Brain pericyte (primary cell): ENCODE data around the gene CC2D2A.

Experiments
- DNase-seq: peaks from one replicate; pipeline ENCODE4 v3.0.0-alpha.2; 2012; ENCODE audit warnings: low read depth, low spot score

The CC2D2A gene

GRCh38 chr4:15469402-15470127 lies at the start of gene CC2D2A:
TSS of gene CC2D2A (plus strand) at chr4:15469882. CDS start at chr4:15475933, 6,051 bp downstream.
- no peak for DNase-seq

GRCh38 chr4:15420642-15421041 lies 49.0 kb upstream of the CC2D2A start:
- peak; percentile 63 for DNase-seq

GRCh38 chr4:15423285-15423711 lies 46.4 kb upstream of the CC2D2A start:
- no peak for DNase-seq

DNA sequence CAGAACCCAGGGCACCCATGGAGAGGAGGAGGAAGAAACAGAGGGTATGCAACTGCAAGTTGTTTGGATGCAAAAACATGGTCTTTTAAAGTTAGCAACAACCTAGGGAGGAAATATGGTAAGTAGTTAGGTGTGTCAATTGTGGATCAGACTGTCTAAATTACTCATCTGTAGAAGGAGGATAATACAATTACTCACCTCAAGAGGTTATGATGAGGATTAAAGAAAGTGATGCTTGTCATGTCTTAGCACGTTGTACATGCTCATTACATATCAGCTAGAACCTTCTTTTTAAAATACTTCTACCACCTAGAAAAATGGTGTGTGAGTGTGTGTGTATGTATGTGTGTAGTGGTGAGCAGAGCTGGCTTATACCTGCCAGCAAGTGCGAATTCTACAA lies 44.2 kb upstream of the CC2D2A start:
- no peak for DNase-seq

- no peak for DNase-seq
Observed at GRCh38 chr4:15427161-15427560, 42.5 kb upstream of the CC2D2A start.

GRCh38 chr4:15427701-15428100 lies 42.0 kb upstream of the CC2D2A start, which contains the start of gene C1QTNF7:
TSS of gene C1QTNF7 (plus strand) at chr4:15428033. CDS start at chr4:15435744, 7,711 bp downstream.
- no peak for DNase-seq

GRCh38 chr4:15428611-15429010 lies 41.1 kb upstream of the CC2D2A start:
- DNase-seq = no peak

- no peak for DNase-seq
Observed at GRCh38 chr4:15434091-15434490, 35.6 kb upstream of the CC2D2A start.

DNA sequence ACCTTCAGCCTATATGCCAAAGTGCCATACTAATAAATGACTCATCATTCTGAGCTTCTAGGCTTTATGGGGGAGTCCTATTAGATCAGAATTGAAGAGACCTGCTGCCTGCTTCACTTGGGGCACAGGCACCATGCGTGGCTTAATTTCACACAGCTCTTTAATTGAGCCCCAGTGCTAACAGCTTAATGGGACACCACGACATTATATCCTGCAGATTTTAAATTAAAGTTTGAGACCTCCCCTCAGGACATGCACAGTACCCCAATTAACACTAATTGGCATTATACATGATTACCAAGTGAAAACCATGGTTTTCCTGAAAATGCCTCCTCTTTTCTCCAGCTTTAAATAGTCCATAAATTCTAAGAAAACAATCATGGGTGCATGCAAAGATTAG lies 35.0 kb upstream of the CC2D2A start:
- DNase-seq = no peak

DNA sequence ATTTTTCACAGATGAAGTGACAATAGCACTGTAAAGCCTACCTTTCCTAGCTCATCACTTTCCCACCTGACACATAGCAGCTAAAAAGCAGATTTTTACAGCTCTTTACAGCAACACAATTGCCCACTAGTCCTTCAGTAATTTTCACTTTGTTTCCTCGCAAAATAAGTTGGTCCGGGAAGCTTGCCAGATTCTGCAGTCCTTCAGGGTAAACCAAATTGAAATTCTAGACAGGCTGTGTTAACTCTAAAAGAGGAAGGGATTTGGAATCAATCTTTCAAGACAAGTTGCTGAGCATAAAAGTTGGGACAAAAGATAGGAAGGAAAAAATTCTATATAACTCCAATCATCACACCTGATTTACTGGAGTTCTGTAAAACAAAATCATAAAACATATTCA lies 33.2 kb upstream of the CC2D2A start:
- no peak for DNase-seq

GRCh38 chr4:15438939-15439524 lies 30.6 kb upstream of the CC2D2A start:
- DNase-seq = no peak

DNA sequence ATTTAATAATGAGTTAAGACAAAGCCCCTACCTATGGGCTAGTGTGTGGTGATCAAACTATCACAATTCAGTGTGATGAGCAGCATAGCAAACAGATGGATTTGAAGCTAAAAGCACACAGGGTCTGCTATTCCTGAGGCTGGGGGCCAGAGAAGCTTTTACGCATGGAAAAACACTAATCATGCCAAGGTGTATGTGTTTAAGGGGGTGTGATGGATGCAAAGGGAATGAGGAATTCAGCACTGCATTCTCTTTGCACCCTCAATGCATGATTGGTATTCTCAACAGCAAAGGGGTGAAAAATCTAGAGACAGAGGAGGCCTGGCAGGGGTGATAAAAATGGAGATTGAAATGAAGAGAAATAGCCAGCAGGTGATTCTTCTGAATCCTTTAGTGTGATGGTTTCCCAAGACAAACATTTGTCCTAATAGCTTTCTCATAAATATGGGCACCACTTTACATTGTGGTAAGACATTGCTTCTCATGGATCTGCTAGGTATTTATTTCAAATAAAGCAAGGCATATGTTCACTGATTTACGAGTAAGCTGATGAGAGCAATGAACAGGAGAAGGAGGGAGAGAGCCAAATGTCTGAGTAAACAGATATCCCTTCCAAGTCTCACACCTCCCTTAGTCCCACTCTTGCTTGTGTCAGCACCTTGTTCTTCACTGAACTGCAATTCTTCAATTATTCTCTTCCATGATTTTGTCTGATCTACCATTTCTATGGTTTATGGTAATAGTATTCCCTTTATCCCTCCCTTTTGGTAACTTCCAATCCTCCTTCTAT lies 26.1 kb upstream of the CC2D2A start:
- DNase-seq = no peak

DNA sequence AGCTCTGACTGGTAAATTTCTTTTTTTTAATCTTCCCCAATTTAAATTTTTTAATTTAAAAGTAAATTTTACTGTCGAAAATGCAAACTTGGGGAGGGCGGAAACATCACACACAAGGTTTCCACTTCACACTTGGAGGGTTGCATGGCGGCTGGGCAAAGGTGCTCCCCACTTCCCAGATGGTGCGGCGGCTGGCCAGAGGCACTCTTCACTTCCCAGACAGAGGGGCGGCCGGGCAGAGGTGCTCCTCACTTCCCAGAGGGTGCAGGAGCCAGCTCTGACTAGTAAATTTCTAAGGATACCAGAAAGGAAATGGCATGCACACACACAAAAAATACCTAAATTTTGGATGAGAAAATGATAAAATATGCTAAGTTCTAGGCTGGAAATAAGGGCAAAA lies 25.4 kb upstream of the CC2D2A start:
- no peak for DNase-seq

GRCh38 chr4:15444879-15445547 lies 24.7 kb upstream of the CC2D2A start:
- DNase-seq = no peak

- no peak for DNase-seq
Observed at GRCh38 chr4:15451181-15451865, 18.4 kb upstream of the CC2D2A start.

- no peak for DNase-seq
Observed at GRCh38 chr4:15451866-15452765, 17.6 kb upstream of the CC2D2A start.

GRCh38 chr4:15455290-15455689 lies 14.4 kb upstream of the CC2D2A start:
- DNase-seq = no peak

DNA sequence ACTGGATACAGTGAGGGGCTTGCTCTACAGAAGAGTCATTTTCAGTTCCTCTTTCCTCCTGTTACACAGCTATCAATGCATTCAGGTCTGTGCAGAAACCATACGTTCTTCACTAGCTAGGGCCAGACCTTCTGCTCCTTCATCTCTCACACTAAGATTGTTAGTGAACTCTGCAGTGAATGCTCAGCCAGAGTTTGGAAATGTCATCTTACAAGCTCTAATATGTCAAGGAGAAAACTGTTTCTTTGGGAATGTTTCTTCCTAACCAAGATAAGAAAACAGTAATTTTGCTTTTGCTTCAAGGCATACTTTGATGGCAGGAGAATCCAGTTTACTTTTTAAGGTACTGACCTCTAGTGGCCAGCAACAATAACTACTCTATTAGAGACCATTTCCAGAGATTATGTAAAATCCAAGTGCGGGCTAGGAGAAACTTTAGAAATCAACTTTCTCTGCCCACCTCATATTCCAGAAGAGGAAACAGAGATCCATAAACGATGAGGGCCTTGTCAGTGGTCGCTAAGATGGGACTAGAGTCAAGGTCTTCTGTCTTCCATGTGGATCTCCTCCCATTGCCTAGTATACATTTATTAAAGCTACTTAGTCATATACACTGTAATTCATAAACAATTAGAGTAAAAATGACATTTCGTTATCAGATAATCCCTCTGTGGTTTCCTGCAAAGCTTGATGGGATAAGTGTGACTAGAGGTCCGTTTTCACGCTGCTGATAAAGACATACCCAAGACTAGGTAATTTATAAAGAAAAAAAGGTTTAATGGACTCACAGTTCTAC lies 12.1 kb upstream of the CC2D2A start:
- no peak for DNase-seq

DNA sequence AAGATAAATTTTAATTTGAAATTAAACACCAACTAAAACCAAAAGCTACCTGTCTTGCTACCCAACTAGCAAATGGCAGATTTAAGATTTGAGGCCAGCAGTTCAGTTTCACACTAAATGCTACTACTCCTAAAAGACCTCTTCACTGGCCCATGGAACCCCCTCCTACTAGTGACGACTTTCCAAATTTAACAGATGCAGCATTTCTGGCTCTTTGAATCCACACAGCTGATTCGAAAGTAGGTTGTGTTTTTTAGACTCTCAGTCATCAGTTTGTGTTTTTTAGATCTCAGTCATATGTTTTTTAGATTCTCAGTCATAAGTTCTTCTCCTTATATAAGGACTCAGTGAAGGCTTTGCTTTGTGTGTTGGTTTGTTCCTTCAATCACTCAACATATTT lies 11.1 kb upstream of the CC2D2A start:
- no peak for DNase-seq

GRCh38 chr4:15459706-15460105 lies 10.0 kb upstream of the CC2D2A start:
- no peak for DNase-seq
